HUES48 (cell line): ENCODE results near the gene UST.
"Not testable (repeated sequence)": the region's sequence is repeated elsewhere in the genome, so short reads cannot be mapped to it uniquely, and the experiment has no call there.

ENCODE experiments used
- H3K27ac ChIP-seq: one replicate; pipeline ENCODE4 v1.7.0; 2013; ENCODE audit warnings: low read depth, low read length, inconsistent platforms
- H3K27me3 ChIP-seq: 2 replicates; pipeline ENCODE4 v1.6.1; 2013; ENCODE audit warnings: mild to moderate bottlenecking, low read length; ENCODE audit not compliant: control insufficient read depth, insufficient read depth
- H3K36me3 ChIP-seq: 2 replicates; pipeline ENCODE4 v1.6.1; 2013; ENCODE audit warnings: low read length; ENCODE audit not compliant: control insufficient read depth, insufficient read depth
- H3K4me1 ChIP-seq: 2 replicates; pipeline ENCODE4 v1.6.1; 2013; ENCODE audit warnings: mild to moderate bottlenecking, low read length; ENCODE audit not compliant: control insufficient read depth, insufficient read depth
- H3K4me3 ChIP-seq: 2 replicates; pipeline ENCODE4 v1.5.1; 2013; ENCODE audit warnings: mild to moderate bottlenecking, low read depth, low read length
- H3K9ac ChIP-seq: 2 replicates; pipeline ENCODE4 v1.6.1; 2013; ENCODE audit warnings: mild to moderate bottlenecking, low read depth, low read length, moderate library complexity
- H3K9me3 ChIP-seq: 2 replicates; pipeline ENCODE4 v1.6.1; 2013; ENCODE audit warnings: low read length; ENCODE audit not compliant: control insufficient read depth, insufficient read depth

The UST gene

DNA sequence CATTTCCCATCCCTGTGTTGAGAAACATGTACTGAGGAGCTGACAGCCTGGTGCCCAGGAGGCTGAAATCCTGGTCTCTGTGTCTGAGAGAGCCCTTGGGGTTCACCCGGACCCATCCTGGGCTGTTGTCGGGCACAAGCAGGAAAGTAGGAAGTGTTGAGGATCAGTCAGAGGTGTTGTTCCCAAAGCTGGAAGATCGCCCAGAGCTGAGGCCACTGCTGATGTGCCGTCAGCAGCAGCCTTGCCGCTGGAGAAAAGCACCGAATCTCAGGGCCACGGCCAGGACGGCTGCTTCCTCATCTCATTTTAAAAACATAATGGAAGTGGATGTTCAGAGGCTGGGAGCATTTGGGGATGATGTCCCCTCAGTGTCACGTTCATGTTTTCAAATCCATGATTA is 218.5 kb downstream of the UST start:
- Histone ChIP-seq H3K9ac (no peak overlapping the region), H3K36me3 (peaks cover 8% of the 10 kb centered on the region), H3K4me1 (peaks cover 51% of the 10 kb centered on the region), H3K9me3 (no peaks in the 10 kb centered on the region), H3K27me3 (no peaks in the 10 kb centered on the region), H3K27ac (no peak overlapping the region), H3K4me3 (no peak overlapping the region)

DNA sequence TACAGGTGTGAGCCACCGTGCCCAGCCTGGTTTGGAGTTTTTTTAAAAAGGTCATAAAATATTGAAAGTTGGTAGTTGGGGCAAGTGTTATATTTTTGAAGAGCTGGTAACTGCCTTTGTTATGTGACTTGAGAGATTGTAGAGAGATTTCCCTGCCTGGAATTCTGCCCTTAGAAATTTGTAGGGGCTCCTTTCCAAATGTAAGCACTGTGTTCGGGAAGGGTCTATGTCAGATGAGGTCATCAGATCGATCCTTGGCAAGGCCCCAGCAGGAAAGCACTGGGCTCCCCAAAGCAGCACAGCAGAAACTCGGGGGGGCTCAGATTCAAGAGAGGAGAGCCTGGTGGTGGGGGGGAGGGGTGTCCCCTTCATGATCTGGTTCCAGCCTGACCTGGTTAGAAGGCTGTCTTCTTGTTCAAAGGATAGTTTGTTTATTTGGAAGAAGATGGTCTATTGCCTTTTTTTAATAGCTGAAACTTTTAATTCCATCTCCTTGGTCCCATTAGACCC is 220.2 kb downstream of the UST start:
- Histone ChIP-seq H3K4me3 (no peak overlapping the region), H3K4me1 (peaks cover 51% of the 10 kb centered on the region), H3K9ac (no peak overlapping the region), H3K27ac (peak overlapping the region; percentile 57), H3K27me3 (no peaks in the 10 kb centered on the region), H3K36me3 (peaks cover 13% of the 10 kb centered on the region), H3K9me3 (no peaks in the 10 kb centered on the region)

DNA sequence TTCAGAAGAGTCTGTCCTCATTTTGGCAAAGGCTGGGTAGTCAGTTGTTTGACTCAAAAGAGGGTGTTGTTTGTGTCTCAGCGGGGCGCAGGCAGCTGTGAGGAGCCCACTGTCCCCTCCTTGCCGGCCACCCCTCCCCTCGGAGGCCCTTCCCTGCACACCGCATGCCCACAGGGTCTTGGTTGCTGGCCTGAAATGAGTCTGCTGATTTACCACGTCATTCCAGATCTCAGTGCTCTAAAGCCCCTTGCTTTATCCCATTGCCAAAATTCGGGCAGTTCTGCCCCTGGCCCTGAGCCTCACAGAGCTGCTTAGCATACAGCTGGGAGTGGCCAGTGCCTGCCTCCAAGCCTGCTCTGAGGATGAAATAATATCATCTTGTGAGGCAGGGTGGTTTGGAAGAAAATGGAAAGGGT is 220.7 kb downstream of the UST start:
- no peaks in the 10 kb centered on the region for H3K27me3 ChIP-seq
- H3K27ac ChIP-seq: peak overlapping the region; percentile 57
- no peak overlapping the region for H3K9ac ChIP-seq
- no peak overlapping the region for H3K4me3 ChIP-seq
- peaks cover 55% of the 10 kb centered on the region for H3K4me1 ChIP-seq
- no peaks in the 10 kb centered on the region for H3K9me3 ChIP-seq
- H3K36me3 ChIP-seq: peaks cover 13% of the 10 kb centered on the region

DNA sequence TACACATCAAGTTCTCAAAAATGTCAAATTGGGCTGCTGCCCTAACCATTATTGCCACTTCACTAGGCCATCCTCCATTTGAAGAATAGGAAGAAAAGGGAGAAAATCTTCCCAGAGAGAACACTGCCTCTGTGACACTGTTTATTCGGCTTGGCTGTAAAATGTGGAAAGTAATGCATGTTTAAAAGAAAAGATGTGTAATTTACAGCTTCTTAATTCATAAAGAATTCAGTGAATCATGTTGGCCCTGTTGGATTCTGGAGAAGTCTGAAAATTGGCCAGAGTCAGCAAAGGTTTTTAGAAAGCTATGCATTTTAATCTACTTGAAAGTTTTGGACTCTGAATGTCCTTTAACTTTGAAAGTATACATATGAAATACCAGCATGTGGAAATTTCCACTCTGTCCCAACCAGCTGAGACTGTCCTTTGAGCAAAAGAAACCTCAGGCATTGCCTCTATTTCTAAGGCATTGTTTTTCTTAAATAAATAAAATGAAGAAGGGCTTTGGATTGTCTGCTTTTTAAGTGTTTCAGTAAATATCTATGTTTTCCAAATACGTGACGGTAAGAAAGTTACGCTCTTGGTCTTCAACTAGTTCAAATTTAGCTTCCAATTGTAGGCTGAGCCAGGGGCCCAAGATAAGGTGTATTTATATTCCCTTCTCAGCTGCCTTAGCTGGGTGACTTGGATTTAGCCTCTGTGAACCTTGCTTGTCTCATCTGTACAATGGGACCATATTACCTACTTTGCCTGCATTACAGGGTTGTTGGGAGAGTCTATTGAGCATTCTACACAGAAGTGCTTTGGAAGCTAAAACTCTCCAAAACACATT is 222.2 kb downstream of the UST start:
- H3K9ac ChIP-seq: no peak overlapping the region
- H3K4me3 ChIP-seq: no peak overlapping the region
- H3K36me3 ChIP-seq: peaks cover 13% of the 10 kb centered on the region
- no peaks in the 10 kb centered on the region for H3K27me3 ChIP-seq
- no peaks in the 10 kb centered on the region for H3K9me3 ChIP-seq
- H3K4me1 ChIP-seq: peaks cover 56% of the 10 kb centered on the region
- peak overlapping the region; percentile 46 for H3K27ac ChIP-seq

DNA sequence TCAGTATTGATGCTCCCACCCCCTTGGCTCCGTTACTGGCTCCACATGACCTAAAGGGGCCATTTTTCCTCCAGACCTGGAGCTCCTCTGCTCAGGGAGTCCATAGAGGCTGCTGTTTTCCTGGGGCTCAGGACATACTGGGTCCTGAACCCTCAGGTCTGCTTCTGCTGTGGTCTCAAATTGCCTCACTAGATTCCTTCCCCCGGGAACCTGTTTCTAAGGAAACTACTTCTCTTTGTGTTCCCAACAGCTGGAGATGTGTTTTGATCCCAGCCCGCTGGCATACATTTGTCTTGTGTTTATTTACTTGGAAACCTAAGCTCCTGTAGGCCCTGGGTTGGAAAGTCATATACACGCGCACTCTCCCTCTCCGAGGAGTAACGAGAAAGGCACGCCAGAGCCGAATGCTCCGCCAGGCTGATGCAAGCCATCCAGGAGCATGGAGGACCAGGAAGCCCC is 222.8 kb downstream of the UST start:
- Histone ChIP-seq H3K27ac (peak overlapping the region; percentile 61), H3K9me3 (no peaks in the 10 kb centered on the region), H3K4me3 (no peak overlapping the region), H3K9ac (no peak overlapping the region), H3K4me1 (peaks cover 60% of the 10 kb centered on the region), H3K27me3 (no peaks in the 10 kb centered on the region), H3K36me3 (peaks cover 10% of the 10 kb centered on the region; the same call in 1 of the 2 replicates)

DNA sequence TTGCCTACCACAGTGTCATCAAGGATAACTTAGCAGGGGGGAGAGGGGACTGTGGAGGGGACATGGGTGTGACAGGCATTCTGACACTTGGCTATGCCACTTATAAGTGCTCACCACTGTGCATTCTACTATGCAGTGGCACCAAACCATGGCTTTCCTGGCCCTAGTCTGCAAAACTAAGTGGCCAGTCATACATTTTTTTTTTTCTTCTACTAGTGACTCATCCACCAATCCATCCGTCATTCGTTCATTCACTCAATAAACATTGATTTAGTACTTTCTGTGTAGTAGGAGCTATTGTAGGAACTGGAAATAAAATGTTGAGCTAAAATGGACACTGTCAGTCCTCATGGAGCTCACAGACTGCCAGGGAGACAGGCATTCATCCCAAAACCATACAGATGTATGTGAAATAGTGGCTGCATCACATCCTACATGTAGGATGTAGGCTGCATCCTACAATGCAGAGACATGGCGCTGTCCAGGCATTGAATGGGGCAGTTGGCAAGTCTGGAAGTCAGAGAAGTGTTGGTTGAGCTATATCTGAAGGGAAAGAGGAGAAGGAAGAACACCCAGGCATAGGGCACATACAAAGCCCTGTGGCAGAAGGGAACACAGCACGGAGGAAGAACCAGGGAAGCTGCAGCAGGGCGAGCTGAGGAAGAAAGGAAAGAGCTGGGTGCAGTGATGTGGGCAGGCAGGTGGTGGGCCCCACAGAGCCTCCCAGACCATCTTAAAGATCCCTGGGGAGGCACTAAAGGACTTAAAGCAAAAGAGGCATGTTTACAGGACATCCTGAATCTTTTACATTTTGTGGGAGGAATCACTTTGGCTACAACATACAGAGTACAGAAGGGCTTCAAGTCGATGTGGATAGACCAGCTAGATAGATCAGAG is 224.4 kb downstream of the UST start:
- no peaks in the 10 kb centered on the region for H3K27me3 ChIP-seq
- H3K36me3 ChIP-seq: peaks cover 17% of the 10 kb centered on the region
- H3K27ac ChIP-seq: no peak overlapping the region
- no peaks in the 10 kb centered on the region for H3K9me3 ChIP-seq
- H3K9ac ChIP-seq: no peak overlapping the region
- H3K4me3 ChIP-seq: no peak overlapping the region
- H3K4me1 ChIP-seq: peaks cover 62% of the 10 kb centered on the region

DNA sequence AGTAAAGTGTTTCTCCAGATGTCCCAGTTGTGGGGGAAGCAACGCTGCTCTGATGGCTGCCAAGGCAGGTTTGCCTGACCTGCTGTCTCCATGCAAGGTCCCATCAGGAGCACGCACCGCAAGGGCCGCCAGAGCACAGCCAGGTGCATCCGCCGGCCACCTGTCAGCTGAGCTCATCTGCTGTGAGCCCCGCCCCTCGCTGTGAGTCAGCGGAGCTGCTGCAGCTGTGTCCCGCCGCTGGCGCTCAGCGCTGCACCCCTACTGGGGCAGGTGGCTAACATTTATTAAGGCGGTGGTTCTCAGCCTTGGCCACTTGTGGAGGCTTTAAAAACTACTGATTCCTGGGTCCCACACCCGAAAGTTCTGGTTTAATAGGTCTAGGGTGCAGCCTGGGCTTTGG is 225.7 kb downstream of the UST start:
- Histone ChIP-seq H3K4me3 (no peak overlapping the region), H3K9me3 (no peaks in the 10 kb centered on the region), H3K27me3 (no peaks in the 10 kb centered on the region), H3K9ac (no peak overlapping the region), H3K4me1 (peaks cover 55% of the 10 kb centered on the region), H3K27ac (peak overlapping the region; percentile 46), H3K36me3 (peaks cover 15% of the 10 kb centered on the region)

DNA sequence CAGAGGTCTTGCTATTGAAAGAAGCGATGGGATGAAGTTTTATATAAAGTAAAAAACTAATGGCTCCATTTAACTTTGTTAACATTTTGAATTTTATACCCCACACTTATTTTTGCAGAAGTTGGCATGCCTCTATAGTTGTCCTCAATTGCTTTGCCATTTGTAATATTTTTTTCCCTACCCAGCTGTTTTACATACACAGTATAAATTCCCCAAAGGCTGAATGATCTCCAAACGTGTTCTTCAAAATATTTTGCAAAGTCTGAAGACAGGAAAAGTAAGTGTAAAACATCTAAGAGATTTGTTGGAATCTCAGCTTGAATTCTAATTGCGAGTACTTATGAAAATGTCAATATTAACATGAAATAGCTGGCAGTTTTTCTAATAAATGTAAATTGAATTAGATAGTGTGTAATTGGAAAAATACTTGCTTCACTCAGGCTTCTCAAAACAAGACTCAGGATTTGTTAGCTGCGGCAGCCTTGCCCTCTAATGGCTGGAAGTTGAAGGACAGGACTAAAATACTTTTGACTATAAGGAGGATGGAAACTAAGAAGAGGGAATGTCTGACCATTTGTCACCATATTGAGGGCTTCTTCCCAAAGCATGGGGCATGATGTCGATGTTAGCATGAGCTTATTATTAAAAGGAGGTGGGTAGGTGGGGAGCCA is 226.8 kb downstream of the UST start:
- Histone ChIP-seq H3K27ac (no peak overlapping the region), H3K4me3 (no peak overlapping the region), H3K27me3 (no peaks in the 10 kb centered on the region)

DNA sequence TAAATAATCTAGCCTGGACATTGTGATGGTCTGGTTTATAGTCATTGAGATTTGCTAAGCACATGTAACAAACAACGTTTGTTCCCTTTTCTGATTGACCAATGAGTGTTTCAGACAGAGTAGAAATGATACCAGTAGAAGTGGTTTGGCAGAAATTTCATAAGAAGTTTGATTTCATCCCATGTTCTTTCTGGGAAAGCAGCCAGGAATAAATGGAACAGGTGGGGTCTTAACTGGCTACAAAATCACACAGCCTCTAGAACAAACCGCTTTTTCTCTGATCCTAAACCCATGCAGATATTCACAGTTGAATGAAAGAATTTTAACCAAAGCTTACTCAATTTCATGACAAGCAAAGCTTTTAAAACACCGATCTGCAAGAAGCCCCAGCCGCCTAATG is 227.5 kb downstream of the UST start:
- Histone ChIP-seq H3K9ac (no peak overlapping the region), H3K27me3 (no peaks in the 10 kb centered on the region), H3K4me3 (no peak overlapping the region), H3K9me3 (no peaks in the 10 kb centered on the region), H3K36me3 (peaks cover 15% of the 10 kb centered on the region), H3K4me1 (peaks cover 42% of the 10 kb centered on the region), H3K27ac (no peak overlapping the region)

More for the DNA sequence above, 226.8 kb downstream of the UST start:
- no peaks in the 10 kb centered on the region for H3K9me3 ChIP-seq
- H3K4me1 ChIP-seq: peaks cover 49% of the 10 kb centered on the region
- no peak overlapping the region for H3K9ac ChIP-seq
- H3K36me3 ChIP-seq: peaks cover 15% of the 10 kb centered on the region

DNA sequence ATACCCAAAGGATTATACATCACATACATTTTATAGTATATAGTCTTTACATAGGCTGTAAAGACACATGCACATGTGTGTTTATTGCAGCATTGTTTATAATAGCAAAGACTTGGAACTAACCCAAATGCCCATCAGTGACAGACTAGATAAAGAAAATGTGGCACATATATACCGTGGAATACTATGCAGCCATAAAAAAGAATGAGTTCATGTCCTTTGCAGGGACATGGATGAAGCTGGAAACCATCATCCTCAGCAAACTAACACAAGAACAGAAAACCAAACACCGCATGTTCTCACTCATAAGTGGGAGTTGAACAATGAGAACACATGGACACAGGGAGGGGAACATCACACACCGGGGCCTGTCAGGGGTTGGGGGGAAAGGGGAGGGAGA is 231.5 kb downstream of the UST start:
- not testable (repeated sequence) for H3K27me3 ChIP-seq, H3K9ac ChIP-seq, H3K4me3 ChIP-seq, H3K27ac ChIP-seq, H3K9me3 ChIP-seq, H3K36me3 ChIP-seq
- peaks cover 26% of the 10 kb centered on the region for H3K4me1 ChIP-seq
